ENCODE results near the gene MSMO1. TPM values are rescaled to one million over a fixed set of nuclear protein-coding genes. Genes with fewer than 3 reads are reported as not detected.

The MSMO1 gene
- total RNA-seq, 2 donors from 2014 or later: 57.9 to 71.4 TPM

- Mint-ChIP-seq H3K27me3 (peaks cover 30% of the 10 kb centered on the region), H3K9me3 (no peaks in the 10 kb centered on the region), H3K36me3 (ENCODE audit: low read depth) (no peaks in the 10 kb centered on the region), H3K4me1 (no peaks in the 10 kb centered on the region), H3K4me3 (no peak overlapping the region), H3K27ac (no peak overlapping the region)
- no peak for ATAC-seq (replicated peaks)
Measured at GRCh38 chr4:165360985-165361670, 33.7 kb downstream of the MSMO1 start.

- H3K27ac Mint-ChIP-seq: no peak overlapping the region
- H3K36me3 Mint-ChIP-seq (ENCODE audit: low read depth): no peaks in the 10 kb centered on the region
- H3K9me3 Mint-ChIP-seq: no peaks in the 10 kb centered on the region
- peaks cover 30% of the 10 kb centered on the region for H3K27me3 Mint-ChIP-seq
- no peak overlapping the region for H3K4me3 Mint-ChIP-seq
- H3K4me1 Mint-ChIP-seq: no peaks in the 10 kb centered on the region
- ATAC-seq (replicated peaks): no peak
Measured at GRCh38 chr4:165361810-165362209, 34.3 kb downstream of the MSMO1 start.

- H3K4me1 Mint-ChIP-seq: no peaks in the 10 kb centered on the region
- H3K27me3 Mint-ChIP-seq: peaks cover 18% of the 10 kb centered on the region
- no peaks in the 10 kb centered on the region for H3K36me3 Mint-ChIP-seq (ENCODE audit: low read depth)
- no peak overlapping the region for H3K27ac Mint-ChIP-seq
- ATAC-seq (replicated peaks): peak; percentile 84
- no peaks in the 10 kb centered on the region for H3K9me3 Mint-ChIP-seq
- H3K4me3 Mint-ChIP-seq: no peak overlapping the region
Measured at GRCh38 chr4:165364452-165365080, 37.1 kb downstream of the MSMO1 start.

DNA sequence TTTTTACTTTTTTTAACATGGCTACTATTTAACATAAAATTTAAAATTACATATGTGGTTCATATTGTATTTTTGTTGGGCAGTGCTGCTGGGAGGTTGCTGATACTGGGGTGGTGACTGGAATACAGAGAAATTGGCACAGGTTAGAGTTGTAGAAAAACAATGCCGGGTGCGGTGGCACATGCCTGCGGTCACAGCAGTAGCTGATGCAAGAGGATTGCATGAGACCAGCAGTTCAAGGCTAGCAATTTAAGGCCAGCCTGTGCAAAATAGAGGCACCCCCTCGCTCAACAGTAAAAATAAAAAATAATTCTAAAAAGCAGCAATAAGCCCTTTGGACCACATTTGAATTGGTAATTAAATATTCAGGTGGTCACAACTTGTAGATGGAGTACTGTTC lies 39.6 kb downstream of the MSMO1 start:
- peaks cover 4% of the 10 kb centered on the region for H3K27me3 Mint-ChIP-seq
- H3K36me3 Mint-ChIP-seq (ENCODE audit: low read depth): no peaks in the 10 kb centered on the region
- no peak overlapping the region for H3K27ac Mint-ChIP-seq

DNA sequence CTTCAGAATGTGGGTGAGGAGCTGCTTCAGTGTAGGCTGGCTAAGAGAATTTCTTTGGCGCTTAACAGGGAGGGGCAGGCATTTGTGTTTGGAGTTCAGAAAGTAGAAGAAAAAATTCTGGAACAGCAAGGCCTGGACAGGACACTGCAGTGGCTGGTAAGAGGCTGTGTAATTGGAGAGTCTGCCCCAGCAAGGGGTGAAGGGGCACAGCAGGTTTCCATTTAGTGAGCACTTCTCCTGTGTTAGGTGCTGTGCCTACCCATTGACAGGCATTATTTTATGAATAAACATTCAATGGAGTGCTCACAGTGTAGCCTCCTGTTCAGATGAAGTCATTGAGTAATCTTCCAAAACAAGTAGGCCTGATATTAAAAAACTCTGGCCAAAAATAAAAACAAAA lies 40.6 kb downstream of the MSMO1 start:
- no peaks in the 10 kb centered on the region for H3K36me3 Mint-ChIP-seq (ENCODE audit: low read depth)

More for the DNA sequence above, 39.6 kb downstream of the MSMO1 start:
- no peaks in the 10 kb centered on the region for H3K4me1 Mint-ChIP-seq
- no peaks in the 10 kb centered on the region for H3K9me3 Mint-ChIP-seq
- no peak for ATAC-seq (replicated peaks)
- H3K4me3 Mint-ChIP-seq: no peak overlapping the region

DNA sequence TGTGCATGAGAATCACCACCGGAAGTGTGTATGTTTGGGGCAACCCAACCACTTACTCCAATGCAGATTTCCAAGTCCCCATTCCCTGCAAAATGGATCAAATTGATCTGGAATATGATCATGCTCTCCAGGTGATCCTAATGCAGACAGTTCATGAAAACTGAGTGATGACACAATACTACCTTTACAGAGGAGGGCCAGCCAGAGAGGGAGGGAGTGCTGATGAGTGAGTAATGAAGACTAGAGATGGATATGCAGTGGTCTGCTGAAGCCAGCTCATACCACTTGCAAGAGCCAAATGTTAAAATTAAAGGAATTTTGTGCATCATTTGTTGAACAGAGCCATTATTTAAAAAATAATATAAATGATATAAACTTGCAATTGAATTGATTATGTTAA lies 41.1 kb downstream of the MSMO1 start:
- Mint-ChIP-seq H3K4me3 (no peak overlapping the region), H3K36me3 (ENCODE audit: low read depth) (no peaks in the 10 kb centered on the region), H3K4me1 (no peaks in the 10 kb centered on the region), H3K27me3 (peaks cover 3% of the 10 kb centered on the region), H3K27ac (no peak overlapping the region), H3K9me3 (peaks cover under 1% of the 10 kb centered on the region)
- ATAC-seq (replicated peaks): no peak

More for the DNA sequence above, 40.6 kb downstream of the MSMO1 start:
- H3K9me3 Mint-ChIP-seq: no peaks in the 10 kb centered on the region
- ATAC-seq (replicated peaks): no peak
- H3K27ac Mint-ChIP-seq: no peak overlapping the region
- no peak overlapping the region for H3K4me3 Mint-ChIP-seq
- no peaks in the 10 kb centered on the region for H3K4me1 Mint-ChIP-seq
- H3K27me3 Mint-ChIP-seq: peaks cover 1% of the 10 kb centered on the region

GRCh38 chr4:165369522-165369921 lies 42.1 kb downstream of the MSMO1 start:
- Mint-ChIP-seq H3K36me3 (ENCODE audit: low read depth) (no peaks in the 10 kb centered on the region), H3K27me3 (peaks cover 11% of the 10 kb centered on the region), H3K4me3 (no peak overlapping the region), H3K4me1 (no peaks in the 10 kb centered on the region), H3K9me3 (peaks cover 7% of the 10 kb centered on the region), H3K27ac (no peak overlapping the region)
- no peak for ATAC-seq (replicated peaks)

DNA sequence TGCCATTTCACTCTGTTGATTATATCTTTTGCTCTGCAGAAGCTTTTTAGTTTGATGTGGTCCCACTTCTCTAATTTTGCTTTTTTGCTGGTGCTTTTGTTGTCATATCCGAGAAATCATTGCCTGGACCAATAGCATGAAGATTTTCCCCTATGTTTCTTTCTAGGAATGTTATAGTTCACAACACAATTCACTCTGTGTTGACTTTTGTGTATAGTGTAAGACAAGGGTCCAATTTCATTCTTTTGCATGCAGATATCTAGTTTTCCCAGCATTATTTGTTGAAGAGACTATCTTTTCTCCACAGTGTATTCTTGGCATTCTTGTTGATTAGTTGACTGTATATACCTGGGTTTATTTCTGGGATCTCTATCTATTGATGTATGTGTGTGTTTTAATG lies 43.1 kb downstream of the MSMO1 start:
- ATAC-seq (replicated peaks): no peak
- Mint-ChIP-seq H3K4me1 (no peaks in the 10 kb centered on the region), H3K4me3 (no peak overlapping the region), H3K9me3 (peaks cover 10% of the 10 kb centered on the region), H3K27ac (no peak overlapping the region), H3K27me3 (peaks cover 19% of the 10 kb centered on the region), H3K36me3 (ENCODE audit: low read depth) (no peaks in the 10 kb centered on the region)

- Mint-ChIP-seq H3K4me3 (no peak overlapping the region), H3K27me3 (peaks cover 40% of the 10 kb centered on the region), H3K9me3 (peaks cover 11% of the 10 kb centered on the region), H3K36me3 (ENCODE audit: low read depth) (no peaks in the 10 kb centered on the region), H3K27ac (no peak overlapping the region), H3K4me1 (no peaks in the 10 kb centered on the region)
- no peak for ATAC-seq (replicated peaks)
Measured at GRCh38 chr4:165375465-165375864, 48.0 kb downstream of the MSMO1 start.

DNA sequence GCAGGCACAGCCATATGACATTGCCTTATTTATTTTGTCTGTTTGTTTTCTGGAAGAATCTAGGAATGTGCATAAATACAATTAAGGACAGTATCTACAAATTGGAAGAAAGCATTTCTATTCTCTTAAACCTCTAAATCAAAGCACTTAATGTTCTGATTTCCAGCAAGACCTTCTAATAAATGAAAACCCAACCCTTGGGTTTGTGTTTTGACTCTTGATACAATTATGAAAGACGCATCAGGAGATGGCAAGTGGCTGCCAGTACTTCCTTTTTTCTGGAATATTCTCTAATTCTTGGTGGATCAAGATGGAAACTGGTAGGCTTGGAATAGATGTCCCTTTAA lies 50.9 kb downstream of the MSMO1 start:
- H3K27ac Mint-ChIP-seq: no peak overlapping the region
- H3K4me3 Mint-ChIP-seq: peak overlapping the region; percentile 49
- peaks cover 55% of the 10 kb centered on the region for H3K27me3 Mint-ChIP-seq
- H3K9me3 Mint-ChIP-seq: peaks cover 11% of the 10 kb centered on the region
- no peaks in the 10 kb centered on the region for H3K36me3 Mint-ChIP-seq (ENCODE audit: low read depth)
- no peaks in the 10 kb centered on the region for H3K4me1 Mint-ChIP-seq
- ATAC-seq (replicated peaks): no peak

- no peaks in the 10 kb centered on the region for H3K4me1 Mint-ChIP-seq
- no peaks in the 10 kb centered on the region for H3K36me3 Mint-ChIP-seq (ENCODE audit: low read depth)
- H3K4me3 Mint-ChIP-seq: peak within 1 kb of the TSS; percentile 49
- H3K9me3 Mint-ChIP-seq: peaks cover 6% of the 10 kb centered on the region
- peaks cover 50% of the 10 kb centered on the region for H3K27me3 Mint-ChIP-seq
- H3K27ac Mint-ChIP-seq: no peak within 1 kb of the TSS
- peak; percentile 92 for ATAC-seq (replicated peaks)
Measured at GRCh38 chr4:165378745-165379677, 51.5 kb downstream of the MSMO1 start, which contains the start of gene CPE. Gene CPE (plus strand): TSS chr4:165379008. CDS start chr4:165379222, 214 bp downstream.

- ATAC-seq (replicated peaks): no peak
- H3K27me3 Mint-ChIP-seq: peaks cover 43% of the 10 kb centered on the region
- peak overlapping the region; percentile 34 for H3K4me3 Mint-ChIP-seq
- H3K9me3 Mint-ChIP-seq: peaks cover 4% of the 10 kb centered on the region
- no peaks in the 10 kb centered on the region for H3K4me1 Mint-ChIP-seq
- no peaks in the 10 kb centered on the region for H3K36me3 Mint-ChIP-seq (ENCODE audit: low read depth)
- H3K27ac Mint-ChIP-seq: no peak overlapping the region
Measured at GRCh38 chr4:165379678-165380064, 52.2 kb downstream of the MSMO1 start.

DNA sequence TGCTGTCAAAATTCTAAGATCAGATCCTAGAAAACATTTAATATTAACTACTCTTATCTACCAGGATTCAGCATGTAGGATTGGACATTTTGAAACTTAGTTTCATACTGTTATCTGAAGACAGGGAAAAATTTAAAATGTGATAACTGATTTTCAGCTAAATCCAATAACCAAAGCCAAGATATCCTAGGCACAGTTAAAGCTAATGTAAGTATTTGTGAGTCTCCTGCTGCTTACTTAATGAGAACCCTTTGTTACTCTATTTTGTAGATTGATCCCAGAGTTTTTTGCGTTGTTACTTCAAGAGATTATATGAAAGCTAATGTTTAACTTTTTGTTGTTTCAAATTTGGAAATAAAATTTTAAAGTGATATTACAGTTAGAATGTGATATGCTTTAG lies 53.3 kb downstream of the MSMO1 start:
- Mint-ChIP-seq H3K27ac (no peak overlapping the region), H3K4me3 (no peak overlapping the region), H3K36me3 (ENCODE audit: low read depth) (no peaks in the 10 kb centered on the region), H3K9me3 (no peaks in the 10 kb centered on the region), H3K4me1 (no peaks in the 10 kb centered on the region), H3K27me3 (peaks cover 33% of the 10 kb centered on the region)
- ATAC-seq (replicated peaks): no peak

DNA sequence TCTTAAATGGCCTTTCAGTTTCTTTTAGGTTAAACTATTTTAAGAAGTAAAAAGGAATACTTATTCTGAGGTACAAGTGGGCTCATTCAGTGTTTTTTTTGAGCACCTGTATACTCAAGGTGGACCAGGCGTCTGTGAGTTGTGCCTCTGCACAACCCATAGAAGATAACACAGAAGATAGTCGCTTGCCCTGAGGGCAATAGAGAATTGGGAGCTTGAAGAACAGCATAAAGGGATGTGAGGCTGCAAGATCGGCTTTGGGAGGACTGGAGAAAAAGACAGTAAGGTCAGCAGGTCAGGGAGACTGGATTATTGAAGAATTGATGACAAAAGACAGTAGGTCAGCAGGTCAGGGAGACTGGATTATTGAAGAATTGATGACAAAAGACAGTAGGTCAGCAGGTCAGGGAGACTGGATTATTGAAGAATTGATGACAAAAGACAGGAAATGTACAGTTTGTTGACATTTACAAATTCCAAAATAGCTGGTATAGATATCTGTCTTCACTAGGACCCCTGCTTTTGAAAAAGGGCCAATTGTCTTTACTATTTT lies 54.4 kb downstream of the MSMO1 start:
- Mint-ChIP-seq H3K9me3 (no peaks in the 10 kb centered on the region), H3K36me3 (ENCODE audit: low read depth) (no peaks in the 10 kb centered on the region), H3K27ac (no peak overlapping the region), H3K4me3 (no peak overlapping the region), H3K27me3 (peaks cover 35% of the 10 kb centered on the region), H3K4me1 (no peaks in the 10 kb centered on the region)
- ATAC-seq (replicated peaks): no peak

Measured in activated T-helper 17 cell treated with anti-CD3 and anti-CD28 coated beads, Interleukin-2, amount 50 U/mL, for 72 hours (primary cell).